H9 (cell line): Measurements from ENCODE around the gene HIRIP3. TPM values are rescaled to one million over a fixed set of nuclear protein-coding genes. Genes with fewer than 3 reads are reported as not detected.
A peak's percentile ranks its signal among the peaks of the same experiment; 100 is the strongest.

Experiments used
- DNase-seq: peaks from one replicate; pipeline ENCODE4 v3.0.0-alpha.2; 2017
- H2AFZ ChIP-seq: one replicate; pipeline ENCODE4 v1.6.1; 2013; ENCODE audit warnings: mild to moderate bottlenecking, low read length, control low read depth, moderate library complexity
- H2AK5ac ChIP-seq: 2 replicates; pipeline ENCODE4 v1.6.1; 2013; ENCODE audit warnings: low read length, control low read depth, mixed read lengths; ENCODE audit not compliant: insufficient read length
- H2BK120ac ChIP-seq: one replicate; pipeline ENCODE4 v1.6.1; 2013; ENCODE audit warnings: low read depth, mild to moderate bottlenecking, low read length, control low read depth, inconsistent platforms; ENCODE audit not compliant: poor library complexity, severe bottlenecking
- H2BK12ac ChIP-seq: 2 replicates; pipeline ENCODE4 v1.6.1; 2013; ENCODE audit warnings: low read length, control low read depth, mixed read lengths, low read depth; ENCODE audit not compliant: insufficient read length
- H2BK15ac ChIP-seq: 2 replicates; pipeline ENCODE4 v1.6.1; 2013; ENCODE audit warnings: low read depth, low read length, control low read depth
- H2BK20ac ChIP-seq: one replicate; pipeline ENCODE4 v1.6.1; 2013; ENCODE audit warnings: low read depth, mild to moderate bottlenecking, low read length, control low read depth, inconsistent platforms; ENCODE audit not compliant: poor library complexity, severe bottlenecking
- H2BK5ac ChIP-seq: 2 replicates; pipeline ENCODE4 v1.6.1; 2013; ENCODE audit warnings: low read length, control low read depth, mixed read lengths; ENCODE audit not compliant: insufficient read length
- H3K14ac ChIP-seq: 2 replicates; pipeline ENCODE4 v1.6.1; 2013; ENCODE audit warnings: low read length, control low read depth; ENCODE audit not compliant: insufficient read depth
- H3K18ac ChIP-seq: 2 replicates; pipeline ENCODE4 v1.6.1; 2013; ENCODE audit warnings: low read depth, mild to moderate bottlenecking, mixed read lengths, low read length, control low read depth; ENCODE audit not compliant: insufficient read length
- H3K23ac ChIP-seq: 2 replicates; pipeline ENCODE4 v1.6.1; 2013; ENCODE audit warnings: low read length, control low read depth, mixed read lengths, low read depth; ENCODE audit not compliant: insufficient read length
- H3K23me2 ChIP-seq: 2 replicates; pipeline ENCODE4 v1.6.1; 2013; ENCODE audit warnings: low read depth, mild to moderate bottlenecking, mixed read lengths, low read length, control low read depth; ENCODE audit not compliant: insufficient read length, poor library complexity, severe bottlenecking
- H3K27ac ChIP-seq: 2 replicates; pipeline ENCODE4 v1.5.1; 2013; ENCODE audit warnings: low read length, control low read depth, mixed read lengths, low read depth; ENCODE audit not compliant: insufficient read length
- H3K27me3 ChIP-seq: 2 replicates; pipeline ENCODE4 v1.6.1; 2013; ENCODE audit warnings: low read length, control low read depth, inconsistent platforms; ENCODE audit not compliant: insufficient read depth
- H3K4ac ChIP-seq: 2 replicates; pipeline ENCODE4 v1.6.1; 2013; ENCODE audit warnings: low read depth, mild to moderate bottlenecking, control low read depth, inconsistent platforms, low read length, moderate library complexity
- H3K4me1 ChIP-seq: 2 replicates; pipeline ENCODE4 v1.6.1; 2013; ENCODE audit warnings: low read length, control low read depth, inconsistent platforms; ENCODE audit not compliant: insufficient read depth
- H3K4me2 ChIP-seq: 2 replicates; pipeline ENCODE4 v1.6.1; 2013; ENCODE audit warnings: low read length, control low read depth, mixed read lengths; ENCODE audit not compliant: insufficient read length, insufficient read depth
- H3K56ac ChIP-seq: 2 replicates; pipeline ENCODE4 v1.6.1; 2013; ENCODE audit warnings: low read depth, mild to moderate bottlenecking, mixed read lengths, low read length, control low read depth; ENCODE audit not compliant: insufficient read length
- H3K79me1 ChIP-seq: 2 replicates; pipeline ENCODE4 v1.6.1; 2013; ENCODE audit warnings: low read depth, mild to moderate bottlenecking, moderate library complexity, low read length, control low read depth, inconsistent platforms; ENCODE audit not compliant: insufficient read depth, poor library complexity, severe bottlenecking
- H3K79me2 ChIP-seq: 2 replicates; pipeline ENCODE4 v1.6.1; 2013; ENCODE audit warnings: low read length, control low read depth, inconsistent platforms; ENCODE audit not compliant: insufficient read depth
- H3K9ac ChIP-seq: 2 replicates; pipeline ENCODE4 v1.6.1; 2013; ENCODE audit warnings: low read length, control low read depth, mixed read lengths; ENCODE audit not compliant: insufficient read length; ENCODE audit errors: extremely low read depth
- H3K9me3 ChIP-seq: one replicate; pipeline ENCODE4 v1.6.1; 2013; ENCODE audit warnings: low read depth, low read length, inconsistent platforms; ENCODE audit not compliant: control insufficient read depth
- H3T11ph ChIP-seq: one replicate; pipeline ENCODE4 v1.6.1; 2013; ENCODE audit warnings: mild to moderate bottlenecking, low read length, control low read depth, inconsistent platforms
- H4K20me1 ChIP-seq: one replicate; pipeline ENCODE4 v1.6.1; 2013; ENCODE audit not compliant: control insufficient read depth, insufficient read length, insufficient read depth
- H4K5ac ChIP-seq: 2 replicates; pipeline ENCODE4 v1.6.1; 2013; ENCODE audit warnings: low read depth, mild to moderate bottlenecking, mixed read lengths, low read length, control low read depth; ENCODE audit not compliant: insufficient read length
- H4K8ac ChIP-seq: replicated peaks from 2 replicates; pipeline ENCODE4 v1.6.1; 2013; ENCODE audit warnings: low read length, control low read depth, mixed read lengths, low read depth; ENCODE audit not compliant: insufficient read length
- H4K91ac ChIP-seq: 2 replicates; pipeline ENCODE4 v1.6.1; 2013; ENCODE audit warnings: low read depth, mild to moderate bottlenecking, moderate library complexity, mixed read lengths, low read length, control low read depth; ENCODE audit not compliant: insufficient read length
- H3K27ac Mint-ChIP-seq, 3 experiments: 2 replicates in 2 of 3; 3 replicates in 1 of 3; pipeline ENCODE4 v1.8.0; 2020 to 2021; ENCODE audit warnings: mixed read lengths in 3 of 3, mild to moderate bottlenecking in 1 of 3, moderate library complexity in 1 of 3
- H3K27me3 Mint-ChIP-seq: 2 replicates; pipeline ENCODE4 v1.8.0; 2021; ENCODE audit warnings: low read depth, mild to moderate bottlenecking, moderate library complexity, mixed read lengths
- H3K36me3 Mint-ChIP-seq, 3 experiments: 2 replicates in 2 of 3; 3 replicates in 1 of 3; pipeline ENCODE4 v1.8.0; 2020 to 2021; ENCODE audit warnings: low read depth in 3 of 3, mixed read lengths in 3 of 3; ENCODE audit not compliant: insufficient read depth in 1 of 3
- H3K4me1 Mint-ChIP-seq, 2 experiments: 2 replicates each; pipeline ENCODE4 v1.8.0; 2020; ENCODE audit warnings: mixed read lengths in 2 of 2
- H3K4me3 Mint-ChIP-seq, 2 experiments: 2 replicates in 1 of 2; 3 replicates in 1 of 2; pipeline ENCODE4 v1.8.0; 2020 to 2021; ENCODE audit warnings: mild to moderate bottlenecking in 2 of 2, mixed read lengths in 2 of 2, moderate library complexity in 1 of 2
- H3K9me3 Mint-ChIP-seq, 2 experiments: 2 replicates in 1 of 2; 3 replicates in 1 of 2; pipeline ENCODE4 v1.8.0; 2020; ENCODE audit warnings: mild to moderate bottlenecking in 2 of 2, mixed read lengths in 2 of 2, moderate library complexity in 1 of 2
- WGBS: extraction: QIAGEN DNeasy Blood & Tissue Kit; methylation state at CpG from one replicate; pipeline ENCODE4 v1.1.7; 2013; ENCODE audit warnings: missing lambda C conversion rate, low lambda C conversion rate, mixed read lengths; ENCODE audit not compliant: insufficient read length; ENCODE audit errors: extremely low coverage; 5-methylcytosine and 5-hydroxymethylcytosine counted together
- total RNA-seq: library from RNA; stranded (reverse); gene quantifications from 2 replicates; pipeline ENCODE4 v1.2.1, GENCODE V29; 2021
- TF ChIP-seq, protein P1 (sequence below): fragments of 200-600 bp; sonication (generic); conservative IDR thresholded peaks from 3 replicates; pipeline ENCODE4 v1.8.0; 2021; ENCODE audit warnings: antibody characterized with exemption, mild to moderate bottlenecking

Gene HIRIP3
- total RNA-seq, 1 experiment from 2014 or later: 21.6 TPM

GRCh38 chr16:30004811-30005242 is 9.4 kb upstream of the HIRIP3 start:
- peaks cover 0 to 24% of the 10 kb centered on the region in 2 experiments; a peak in 2 of 4 replicates for H3K4me1 Mint-ChIP-seq
- no peak overlapping the region; the same call in 1 of the 2 replicates for H3K14ac ChIP-seq

More at GRCh38 chr16:30004811-30005242, 9.4 kb upstream of the HIRIP3 start:
- no peaks in the 10 kb centered on the region for H3K79me1 ChIP-seq
- TF ChIP-seq, protein P1, sequence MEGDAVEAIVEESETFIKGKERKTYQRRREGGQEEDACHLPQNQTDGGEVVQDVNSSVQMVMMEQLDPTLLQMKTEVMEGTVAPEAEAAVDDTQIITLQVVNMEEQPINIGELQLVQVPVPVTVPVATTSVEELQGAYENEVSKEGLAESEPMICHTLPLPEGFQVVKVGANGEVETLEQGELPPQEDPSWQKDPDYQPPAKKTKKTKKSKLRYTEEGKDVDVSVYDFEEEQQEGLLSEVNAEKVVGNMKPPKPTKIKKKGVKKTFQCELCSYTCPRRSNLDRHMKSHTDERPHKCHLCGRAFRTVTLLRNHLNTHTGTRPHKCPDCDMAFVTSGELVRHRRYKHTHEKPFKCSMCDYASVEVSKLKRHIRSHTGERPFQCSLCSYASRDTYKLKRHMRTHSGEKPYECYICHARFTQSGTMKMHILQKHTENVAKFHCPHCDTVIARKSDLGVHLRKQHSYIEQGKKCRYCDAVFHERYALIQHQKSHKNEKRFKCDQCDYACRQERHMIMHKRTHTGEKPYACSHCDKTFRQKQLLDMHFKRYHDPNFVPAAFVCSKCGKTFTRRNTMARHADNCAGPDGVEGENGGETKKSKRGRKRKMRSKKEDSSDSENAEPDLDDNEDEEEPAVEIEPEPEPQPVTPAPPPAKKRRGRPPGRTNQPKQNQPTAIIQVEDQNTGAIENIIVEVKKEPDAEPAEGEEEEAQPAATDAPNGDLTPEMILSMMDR: no peak
- H2BK20ac ChIP-seq: no peak overlapping the region
- no peaks in the 10 kb centered on the region for H3K79me2 ChIP-seq
- H2BK15ac ChIP-seq: no peak overlapping the region
- H2BK5ac ChIP-seq: no peak overlapping the region
- WGBS: no CpG with 5 or more reads among the region's 11 CpGs
- no peaks in the 10 kb centered on the region for H3K9me3 ChIP-seq
- no peak overlapping the region for H2AFZ ChIP-seq
- Mint-ChIP-seq H3K4me3 (no peak overlapping the region), H3K27ac (peak overlapping the region in 1 of 3 experiments; percentile 80; a peak in 1 of 7 replicates), H3K9me3 (no peaks in the 10 kb centered on the region; a peak in 1 of 5 replicates), H3K27me3 (peaks cover 16% of the 10 kb centered on the region), H3K36me3 (peaks cover 16 to 32% (median 24%) of the 10 kb centered on the region in 3 experiments)
- H3K27ac ChIP-seq: no peak overlapping the region
- H2BK120ac ChIP-seq: no peak overlapping the region
- no peak overlapping the region for H2AK5ac ChIP-seq
- H4K5ac ChIP-seq: no peak overlapping the region
- H4K20me1 ChIP-seq: no peaks in the 10 kb centered on the region
- H3K4me2 ChIP-seq: no peak overlapping the region
- H3T11ph ChIP-seq: no peak overlapping the region
- H4K91ac ChIP-seq: no peak overlapping the region
- no peak overlapping the region for H3K56ac ChIP-seq
- no peak overlapping the region for H3K4ac ChIP-seq
- no peak overlapping the region for H3K18ac ChIP-seq
- no peaks in the 10 kb centered on the region for H3K27me3 ChIP-seq
- no peak overlapping the region for H3K23ac ChIP-seq
- peaks cover 2% of the 10 kb centered on the region; the same call in 1 of the 2 replicates for H3K4me1 ChIP-seq
- no peak for DNase-seq
- no peak overlapping the region for H2BK12ac ChIP-seq
- H4K8ac ChIP-seq: no peak overlapping the region
- H3K9ac ChIP-seq: no peak overlapping the region
- H3K23me2 ChIP-seq: peaks cover 5% of the 10 kb centered on the region
